Measurements from ENCODE around the gene ZNF491. TPM values are rescaled to one million over a fixed set of nuclear protein-coding genes. Genes with fewer than 3 reads are reported as not detected.

ZNF491 gene
- total and polyA plus RNA-seq, 2 of the 4 experiments (the other 2 are of a cell fraction), result 1.5 to 3.6 TPM

- H3K27me3 ChIP-seq (ENCODE audit: control insufficient read depth, insufficient read depth, low read length), result no peaks in the 10 kb centered on the region
- H2BK120ac ChIP-seq (ENCODE audit: low read depth, low read length), result peak within 1 kb of the TSS; percentile 81
- no peaks in the 10 kb centered on the region for H3K36me3 ChIP-seq (ENCODE audit: control insufficient read depth, insufficient read depth, low read length)
- CTCF ChIA-PET, result interaction anchor here (1.2 kb wide), 1 partner anchor 31 kb away, joined by 5 read pairs; no protein-coding TSS in a partner anchor
- peak within 1 kb of the TSS; percentile 99 for H2AFZ ChIP-seq (replicated peaks; ENCODE audit: low read length, poor library complexity)
- peak within 1 kb of the TSS; percentile 90 for H4K91ac ChIP-seq (ENCODE audit: insufficient read depth, low read depth, low read length)
- peak within 1 kb of the TSS; percentile 70 for H3K23ac ChIP-seq (ENCODE audit: low read depth, low read length)
- peak within 1 kb of the TSS; percentile 77 for H2AK5ac ChIP-seq (ENCODE audit: low read depth, low read length)
- H3K4me1 ChIP-seq (ENCODE audit: control insufficient read depth, insufficient read depth, low read length), result peaks cover 2% of the 10 kb centered on the region; the same call in 1 of the 2 replicates
- H3K4me2 ChIP-seq (ENCODE audit: low read depth, low read length), result peak within 1 kb of the TSS; percentile 98
- peak within 1 kb of the TSS; percentile 60 for H3K56ac ChIP-seq (ENCODE audit: extremely low read depth, insufficient read depth, low read length)
- peaks cover 7% of the 10 kb centered on the region; the same call in 1 of the 2 replicates for H3K9me3 ChIP-seq (ENCODE audit: control insufficient read depth, insufficient read depth, low read length)
- H3K9ac ChIP-seq (ENCODE audit: low read depth, low read length), result peak within 1 kb of the TSS; percentile 91
- H2BK15ac ChIP-seq (ENCODE audit: low read depth, low read length), result peak within 1 kb of the TSS; percentile 48; the same call in 1 of the 3 replicates
- 0 out of 2 replicates have a peak, but pooled peaks cover 3% of the 10 kb centered on the region for H4K20me1 ChIP-seq (ENCODE audit: insufficient read depth, low read length)
- POLR2A ChIA-PET (ENCODE audit: unreplicated experiment), result no interaction called here
- ATAC-seq (ENCODE audit: low read depth) (peak; percentile 98), DNase-seq (peak; percentile 89)
- H2BK5ac ChIP-seq (ENCODE audit: low read depth, low read length, poor library complexity, severe bottlenecking), result peak within 1 kb of the TSS; percentile 88
- no peaks in the 10 kb centered on the region for H3K9me1 ChIP-seq (ENCODE audit: insufficient read depth, low read length)
- peak within 1 kb of the TSS; percentile 85 for H3K27ac ChIP-seq (ENCODE audit: insufficient read depth, low read length)
- BruUV-seq (replicated peaks), result no TSS peak
- H3K4ac ChIP-seq (ENCODE audit: low read depth, low read length), result peak within 1 kb of the TSS; percentile 92
- peak within 1 kb of the TSS; percentile 78 for H3K4me3 ChIP-seq (ENCODE audit: insufficient read depth, low read depth, low read length)
- peak within 1 kb of the TSS; percentile 87 for H3K14ac ChIP-seq (replicated peaks; ENCODE audit: low read depth, low read length)
- peak within 1 kb of the TSS; percentile 90 for H3K18ac ChIP-seq (ENCODE audit: low read depth, low read length)
- peak within 1 kb of the TSS; percentile 86 to 99 for H4K8ac ChIP-seq (ENCODE audit: low read depth in 2 of 2, low read length in 2 of 2)
- 1% methylated on average over 45 of the region's 61 CpGs; no CpG with 5 or more reads in 1 of the 2 experiments for WGBS, 2 experiments (ENCODE audit: extremely low coverage in 2 of 2, insufficient read length in 1 of 2)
- TF ChIP-seq POLR2A (IDR thresholded peaks at IDR 0.05; ENCODE audit: low read depth, low read length) (peak; percentile 53), SMC3 (IDR thresholded peaks at IDR 0.05; ENCODE audit: low read depth, low read length) (no peak), MAZ (IDR thresholded peaks at IDR 0.05; ENCODE audit: borderline replicate concordance, low read depth, low read length) (peak; percentile 33; the same call in 1 of the 2 replicates)
- in situ Hi-C loops (cut with MboI; ENCODE audit: low sequenced_read_pairs), result no loop called here
- peak within 1 kb of the TSS; percentile 86 for H2AK9ac ChIP-seq (replicated peaks; ENCODE audit: low read depth, low read length, poor library complexity)
- intact Hi-C loops (cut with micrococcal nuclease), result loop anchor here (1.0 kb wide), 1 partner anchor 47 kb away; the partner anchor contains the start of gene ZNF440
- dilution Hi-C loops (cut with HindIII; ENCODE audit: low sequenced_read_pairs, unreplicated experiment), result no loop called here
- peak within 1 kb of the TSS; percentile 99 for H4K5ac ChIP-seq (ENCODE audit: low read depth, low read length)
- H2BK20ac ChIP-seq (ENCODE audit: low read depth, low read length), result peak within 1 kb of the TSS; percentile 54; the same call in 1 of the 2 replicates
- peaks cover 18 to 27% of the 10 kb centered on the region in 2 experiments for H3K79me1 ChIP-seq (ENCODE audit: low read depth in 1 of 2, low read length in 2 of 2)
These were observed 31.4 kb upstream of the ZNF491 start, which contains the start of gene ZNF441 for GRCh38 chr19:11766597-11767591. Gene ZNF441 (plus strand): TSS chr19:11767000. CDS start chr19:11767194, 194 bp downstream.

Data from IMR-90 (cell line).